ENCODE data around the gene TSEN34. TPM values are rescaled to one million over a fixed set of nuclear protein-coding genes. Genes with fewer than 3 reads are reported as not detected.

TSEN34 gene
- total RNA-seq, 1 donor from 2014 or later = 52.3 TPM

- no peaks in the 10 kb centered on the region for H3K36me3 ChIP-seq
- TF ChIP-seq POLR2A (IDR thresholded peaks at IDR 0.05) (no peak), POLR2AphosphoS5 (IDR thresholded peaks at IDR 0.05; ENCODE audit: insufficient read depth in 1 of 2, low read depth in 1 of 2) (no peak), CTCF (IDR thresholded peaks at IDR 0.05) (no peak)
- H3K9me3 ChIP-seq = no peaks in the 10 kb centered on the region
- H3K4me3 ChIP-seq = peak overlapping the region in 1 of 2 donors; percentile 27
- peak overlapping the region; percentile 40 for H3K27ac ChIP-seq
- intact Hi-C loops (cut with DNase I) = no loop called here
- H3K27me3 ChIP-seq = no peaks in the 10 kb centered on the region
- no peak for DNase-seq (ENCODE audit: extremely low spot score in 2 of 2)
- peaks cover 8% of the 10 kb centered on the region for H3K4me1 ChIP-seq
Measured at GRCh38 chr19:54173359-54173699, 17.8 kb upstream of the TSEN34 start.

- DNase-seq (ENCODE audit: extremely low spot score in 2 of 2) = no peak
- TF ChIP-seq POLR2A (IDR thresholded peaks at IDR 0.05) = no peak
- TF ChIP-seq CTCF (IDR thresholded peaks at IDR 0.05) = no peak
- no peak for TF ChIP-seq POLR2AphosphoS5 (IDR thresholded peaks at IDR 0.05; ENCODE audit: insufficient read depth in 1 of 2, low read depth in 1 of 2)
- intact Hi-C loops (cut with DNase I) = no loop called here
- Histone ChIP-seq H3K4me1 (peaks cover 8% of the 10 kb centered on the region), H3K27me3 (no peaks in the 10 kb centered on the region), H3K4me3 (no peak overlapping the region), H3K36me3 (no peaks in the 10 kb centered on the region), H3K27ac (no peak overlapping the region), H3K9me3 (no peaks in the 10 kb centered on the region)
Measured at GRCh38 chr19:54173951-54174834, 16.9 kb upstream of the TSEN34 start.

- no peaks in the 10 kb centered on the region for H3K36me3 ChIP-seq
- no peaks in the 10 kb centered on the region for H3K27me3 ChIP-seq
- intact Hi-C loops (cut with DNase I) = no loop called here
- H3K4me1 ChIP-seq = no peaks in the 10 kb centered on the region
- H3K4me3 ChIP-seq = no peak overlapping the region
- no peak for DNase-seq (ENCODE audit: extremely low spot score in 2 of 2)
- TF ChIP-seq CTCF (IDR thresholded peaks at IDR 0.05) = no peak
- TF ChIP-seq POLR2A (IDR thresholded peaks at IDR 0.05) = no peak
- no peak for TF ChIP-seq POLR2AphosphoS5 (IDR thresholded peaks at IDR 0.05; ENCODE audit: insufficient read depth in 1 of 2, low read depth in 1 of 2)
- H3K9me3 ChIP-seq = no peaks in the 10 kb centered on the region
- no peak overlapping the region for H3K27ac ChIP-seq
Measured at GRCh38 chr19:54178581-54179261, 12.4 kb upstream of the TSEN34 start.

- no peaks in the 10 kb centered on the region for H3K27me3 ChIP-seq
- no peaks in the 10 kb centered on the region for H3K4me1 ChIP-seq
- H3K36me3 ChIP-seq = no peaks in the 10 kb centered on the region
- intact Hi-C loops (cut with DNase I) = no loop called here
- H3K4me3 ChIP-seq = no peak overlapping the region
- no peak for DNase-seq (ENCODE audit: extremely low spot score in 2 of 2)
- TF ChIP-seq CTCF (IDR thresholded peaks at IDR 0.05) (no peak), POLR2AphosphoS5 (IDR thresholded peaks at IDR 0.05; ENCODE audit: insufficient read depth in 1 of 2, low read depth in 1 of 2) (no peak), POLR2A (IDR thresholded peaks at IDR 0.05) (no peak)
- H3K27ac ChIP-seq = no peak overlapping the region
- H3K9me3 ChIP-seq = no peaks in the 10 kb centered on the region
Measured at GRCh38 chr19:54179262-54179852, 11.8 kb upstream of the TSEN34 start.
